Dermis lymphatic vessel endothelial cell (primary cell): ENCODE data around the gene ACAP2. TPM values are rescaled to one million over a fixed set of nuclear protein-coding genes. Genes with fewer than 3 reads are reported as not detected.

Experiments
- total RNA-seq: library from RNA; depleted of rRNA; stranded (reverse); fragments of >200 nt; gene quantifications from 2 replicates; pipeline ENCODE4 v1.2.1, GENCODE V29; 2014

The ACAP2 gene, protein sequence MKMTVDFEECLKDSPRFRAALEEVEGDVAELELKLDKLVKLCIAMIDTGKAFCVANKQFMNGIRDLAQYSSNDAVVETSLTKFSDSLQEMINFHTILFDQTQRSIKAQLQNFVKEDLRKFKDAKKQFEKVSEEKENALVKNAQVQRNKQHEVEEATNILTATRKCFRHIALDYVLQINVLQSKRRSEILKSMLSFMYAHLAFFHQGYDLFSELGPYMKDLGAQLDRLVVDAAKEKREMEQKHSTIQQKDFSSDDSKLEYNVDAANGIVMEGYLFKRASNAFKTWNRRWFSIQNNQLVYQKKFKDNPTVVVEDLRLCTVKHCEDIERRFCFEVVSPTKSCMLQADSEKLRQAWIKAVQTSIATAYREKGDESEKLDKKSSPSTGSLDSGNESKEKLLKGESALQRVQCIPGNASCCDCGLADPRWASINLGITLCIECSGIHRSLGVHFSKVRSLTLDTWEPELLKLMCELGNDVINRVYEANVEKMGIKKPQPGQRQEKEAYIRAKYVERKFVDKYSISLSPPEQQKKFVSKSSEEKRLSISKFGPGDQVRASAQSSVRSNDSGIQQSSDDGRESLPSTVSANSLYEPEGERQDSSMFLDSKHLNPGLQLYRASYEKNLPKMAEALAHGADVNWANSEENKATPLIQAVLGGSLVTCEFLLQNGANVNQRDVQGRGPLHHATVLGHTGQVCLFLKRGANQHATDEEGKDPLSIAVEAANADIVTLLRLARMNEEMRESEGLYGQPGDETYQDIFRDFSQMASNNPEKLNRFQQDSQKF
- total RNA-seq, result 42.6 and 58.6 TPM in 2 replicates

DNA sequence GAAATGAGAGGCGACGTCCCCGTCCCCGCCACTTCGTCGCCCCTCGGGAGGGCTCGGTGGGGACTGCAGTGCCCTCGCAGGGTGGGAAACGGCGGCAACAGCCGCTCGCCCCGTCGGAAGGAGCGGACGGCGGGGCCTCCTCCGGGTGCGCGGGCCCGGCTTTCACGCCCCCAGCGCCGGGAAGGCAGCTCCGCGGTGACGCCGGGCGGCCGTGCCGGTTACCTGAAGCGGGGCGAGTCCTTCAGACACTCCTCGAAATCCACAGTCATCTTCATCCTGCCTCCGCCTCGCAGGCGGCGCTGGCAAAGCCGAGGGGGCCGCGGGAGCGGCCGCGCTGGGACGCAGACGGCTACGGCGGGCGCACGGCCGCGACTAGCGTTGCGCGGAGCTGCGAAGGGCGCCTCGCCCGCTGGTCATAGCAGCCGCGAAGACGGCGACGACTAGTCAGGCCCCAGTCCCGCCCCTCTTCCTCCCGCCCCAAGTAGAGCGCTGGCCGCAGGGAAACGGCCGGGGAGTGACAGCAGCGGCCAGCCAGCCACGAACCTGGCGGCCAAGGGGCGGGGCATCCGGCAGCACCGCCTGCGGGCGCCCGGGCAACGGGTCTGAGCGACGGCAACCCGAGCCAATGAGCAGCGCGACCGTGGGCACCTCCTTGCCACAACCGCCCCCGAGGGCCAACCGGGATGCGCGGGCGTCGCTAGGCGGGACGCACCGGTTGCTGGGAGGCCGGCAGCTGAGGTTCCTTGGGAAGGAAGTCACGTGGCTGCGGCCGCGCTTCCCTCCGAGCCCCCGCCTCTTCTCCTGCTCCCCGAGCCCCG, at the start of gene ACAP2:
Gene ACAP2, minus strand, starts transcription at position 448 of the 818 bp plus-strand sequence. Its CDS starts 173 bp downstream, at position 275.

DNA sequence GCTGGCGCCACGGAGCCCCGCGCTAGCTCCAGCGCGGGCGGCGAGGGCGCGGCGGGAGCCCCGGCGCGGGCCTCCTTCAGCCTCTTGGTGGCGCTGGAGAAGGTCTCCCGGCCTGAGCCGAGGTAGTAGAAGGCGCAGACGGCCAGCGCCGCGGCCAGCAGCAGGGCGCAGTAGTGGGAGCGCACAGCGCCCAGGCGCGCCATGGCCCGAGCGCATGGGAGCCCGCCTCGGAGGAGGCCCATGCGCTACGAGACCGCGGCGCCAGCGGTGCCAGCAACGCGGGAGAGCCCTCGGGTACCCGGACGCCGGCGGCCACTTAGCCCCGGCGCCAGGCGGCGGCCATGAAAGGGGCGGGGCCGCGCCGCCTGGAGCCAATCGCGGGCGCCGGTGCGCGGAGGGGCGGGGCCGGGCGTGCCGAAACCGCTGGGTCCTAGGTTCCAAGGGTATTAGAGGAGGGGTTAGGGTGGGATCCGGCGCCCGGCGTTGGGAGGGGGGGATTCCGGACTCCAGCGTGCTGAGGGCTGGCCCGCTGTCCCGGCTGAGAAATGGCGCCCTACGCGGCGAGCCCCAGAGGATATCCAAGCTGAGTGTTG, 171.9 kb downstream of the ACAP2 start, which contains the start of gene XXYLT1:
Gene XXYLT1, minus strand, starts transcription at position 343 of the 593 bp plus-strand sequence. Its CDS starts 101 bp downstream, at position 242.

Other genes with a start within 250 kb of the ACAP2 start
- 19.7 and 25.6 TPM in 2 replicates for gene XXYLT1, start 171.9 kb downstream of the ACAP2 start, total RNA-seq
- 287 and 439 TPM in 2 replicates for gene PPP1R2, start 100.3 kb upstream of the ACAP2 start, total RNA-seq
- gene APOD, start 140.9 kb upstream of the ACAP2 start, total RNA-seq, result 13.5 and 20.3 TPM in 2 replicates